Measurements from ENCODE around the gene PTX4.

- TF ChIP-seq GATA3 (IDR thresholded peaks at IDR 0.05; ENCODE audit: low read depth, low read length), result no peak
- TF ChIP-seq GATA2 (IDR thresholded peaks at IDR 0.05; ENCODE audit: low read depth, low read length), result no peak
Measured at GRCh38 chr16:1465567-1465915, 23.2 kb downstream of the PTX4 start.
